C1 segment of cervical spinal cord (tissue), 14 donors: Measurements from ENCODE around the gene RTL1.

Source experiments
- DNase-seq, 14 donors: peaks; one replicate each; lab custom pipeline; 2025; lab: John Stamatoyannopoulos, UW

RTL1 gene

DNA sequence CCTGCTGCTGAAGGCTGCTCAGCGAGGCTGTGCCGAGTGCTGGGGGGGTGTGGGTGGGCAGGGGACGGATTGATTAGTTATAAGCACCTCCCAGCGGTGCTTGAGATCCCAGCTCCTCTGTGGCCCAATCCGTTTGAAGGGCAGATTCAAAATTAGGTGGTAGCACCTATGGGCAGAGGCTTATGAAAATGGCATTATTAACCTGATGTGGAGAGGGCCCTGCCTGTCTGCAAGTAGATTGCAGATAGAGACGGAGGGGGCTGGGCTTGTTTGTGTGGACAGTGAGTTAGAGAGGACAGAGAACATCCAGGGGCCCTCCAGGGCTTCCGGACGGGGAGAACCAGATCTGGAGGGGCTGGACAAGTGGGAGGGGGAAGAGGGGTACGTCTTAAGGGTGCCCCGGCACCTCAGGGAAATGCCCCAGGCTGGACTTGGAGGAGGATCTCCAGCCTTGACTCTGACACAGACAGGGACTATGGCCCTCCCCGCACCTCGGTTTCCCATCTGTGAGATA is at the start of gene RTL1:
Gene RTL1 (minus strand): TSS at position 51 of the 514 bp plus-strand sequence. CDS start 18,934 bp downstream, outside the sequence.
- DNase-seq, result no peak

DNA sequence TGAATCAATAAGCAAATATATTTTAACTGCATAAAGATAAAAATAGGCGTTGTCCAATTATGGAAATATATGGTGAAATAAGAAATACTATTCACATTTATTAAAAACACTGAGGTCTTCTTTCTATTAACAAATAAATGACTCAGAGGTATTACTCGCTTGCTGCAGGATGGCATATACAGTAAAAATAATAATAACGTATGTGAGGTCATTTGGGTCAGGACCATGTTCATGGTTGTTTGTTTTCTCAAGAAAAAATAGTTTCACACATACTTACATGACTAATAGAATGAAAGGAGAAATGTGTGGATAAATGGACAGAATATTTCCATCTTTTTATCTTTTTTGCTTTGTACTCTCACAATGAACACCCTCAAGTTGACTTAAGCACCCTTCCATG is 46.5 kb upstream of the RTL1 start:
- no peak for DNase-seq

DNA sequence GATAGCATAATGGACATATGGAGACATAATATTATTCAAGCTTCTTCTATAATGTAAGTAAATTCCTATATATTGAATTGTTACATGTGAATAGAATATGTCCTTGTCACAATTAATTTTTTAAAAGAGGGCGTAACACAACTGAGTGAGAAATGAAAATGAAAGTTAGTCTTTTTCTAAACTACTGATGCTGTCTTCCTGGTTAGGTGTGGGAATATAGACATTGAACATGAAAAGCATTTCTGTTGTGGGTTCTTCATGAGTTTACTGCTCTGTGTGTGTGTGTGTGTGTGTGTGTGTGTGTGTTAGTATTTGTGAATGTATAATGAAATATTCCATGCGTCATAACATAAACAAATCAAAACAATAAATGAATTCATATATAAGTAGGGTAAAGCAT is 40.5 kb upstream of the RTL1 start:
- DNase-seq, result no peak

DNA sequence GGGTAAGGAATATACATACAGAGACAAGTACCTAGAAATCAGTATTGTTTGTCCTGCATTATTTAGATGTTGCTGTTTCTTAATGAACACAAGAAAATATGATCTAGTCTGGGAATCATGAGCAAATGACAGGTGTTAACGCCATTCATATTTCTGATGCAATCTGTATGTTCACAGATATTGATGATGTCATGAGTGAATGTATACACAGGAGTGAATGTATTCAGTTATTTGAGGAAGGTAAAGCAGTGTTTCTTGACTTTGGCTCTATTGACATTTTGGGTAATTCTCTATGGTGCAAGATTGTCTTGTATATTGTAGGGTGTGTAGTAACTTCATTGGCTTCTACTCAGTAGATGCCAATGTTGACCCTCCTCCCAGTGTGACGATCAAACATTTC is 26.7 kb upstream of the RTL1 start:
- DNase-seq, result no peak

DNA sequence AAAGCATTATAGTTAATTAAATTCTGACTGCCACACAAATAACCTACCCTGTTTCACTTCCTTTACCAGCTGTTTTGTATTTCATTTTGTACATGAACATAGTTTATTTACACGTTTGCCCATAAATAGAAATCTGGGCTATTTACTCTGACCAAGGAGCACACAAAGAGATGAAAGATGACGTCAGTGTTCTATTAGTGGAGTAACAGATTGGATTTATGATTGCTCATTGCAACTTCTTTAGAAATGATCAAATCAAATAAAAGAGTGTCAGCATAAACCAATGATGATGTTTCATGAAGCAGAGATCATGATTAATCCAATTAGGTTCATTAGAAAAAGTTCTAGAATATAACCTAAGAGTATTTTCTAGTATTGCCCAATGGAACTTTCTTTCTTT is 12.0 kb upstream of the RTL1 start:
- no peak for DNase-seq

DNA sequence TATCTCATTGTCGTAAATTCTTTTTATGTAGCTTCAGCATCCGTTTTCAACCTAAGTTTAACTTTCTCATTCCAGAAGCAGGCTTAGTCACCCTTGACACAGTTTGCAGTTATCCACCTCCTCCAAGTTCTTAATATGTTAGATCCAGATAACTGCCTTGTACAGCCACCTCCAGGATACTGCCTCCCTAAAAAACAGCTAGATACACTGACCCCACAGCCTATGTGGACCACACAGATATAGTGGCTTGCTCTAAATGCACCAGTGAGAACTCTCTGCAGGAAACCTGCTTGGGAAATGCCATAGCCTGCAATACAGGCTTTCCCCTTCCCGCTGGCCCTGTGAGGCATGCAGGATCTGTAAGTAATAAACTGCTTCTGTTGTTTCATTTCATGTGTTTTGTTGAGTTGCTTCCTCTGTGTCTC is 11.1 kb upstream of the RTL1 start:
- DNase-seq, result no peak

DNA sequence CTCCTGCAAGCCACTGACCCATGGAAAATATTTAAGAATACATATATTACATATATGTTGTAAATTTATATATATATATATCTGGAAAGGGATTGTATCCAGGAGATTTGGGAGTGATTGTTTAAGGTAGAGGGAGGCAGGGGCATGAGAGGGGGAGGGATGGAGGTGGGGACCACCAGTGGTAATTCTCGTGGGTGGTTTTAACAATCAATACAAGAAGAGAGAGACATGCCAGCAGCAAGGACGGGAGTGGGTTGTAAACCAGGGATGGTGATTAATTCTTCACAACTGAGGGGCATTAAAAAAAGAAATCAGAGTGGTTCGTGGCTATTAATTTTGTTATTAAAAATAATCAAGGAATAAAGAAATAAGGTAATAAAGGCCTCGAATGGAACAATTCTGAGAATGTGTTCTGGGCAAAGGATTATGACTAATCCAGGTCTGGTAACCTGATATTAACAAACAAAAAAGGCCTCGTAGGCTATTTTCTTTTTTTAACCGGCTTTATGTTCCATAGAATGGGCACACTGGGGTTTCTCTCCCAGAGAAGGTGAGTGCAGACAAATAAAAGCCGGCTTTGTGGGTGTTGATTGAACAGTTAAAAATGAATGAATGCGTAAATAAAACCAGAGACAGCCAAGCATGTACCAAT is 8.3 kb upstream of the RTL1 start:
- no peak for DNase-seq

DNA sequence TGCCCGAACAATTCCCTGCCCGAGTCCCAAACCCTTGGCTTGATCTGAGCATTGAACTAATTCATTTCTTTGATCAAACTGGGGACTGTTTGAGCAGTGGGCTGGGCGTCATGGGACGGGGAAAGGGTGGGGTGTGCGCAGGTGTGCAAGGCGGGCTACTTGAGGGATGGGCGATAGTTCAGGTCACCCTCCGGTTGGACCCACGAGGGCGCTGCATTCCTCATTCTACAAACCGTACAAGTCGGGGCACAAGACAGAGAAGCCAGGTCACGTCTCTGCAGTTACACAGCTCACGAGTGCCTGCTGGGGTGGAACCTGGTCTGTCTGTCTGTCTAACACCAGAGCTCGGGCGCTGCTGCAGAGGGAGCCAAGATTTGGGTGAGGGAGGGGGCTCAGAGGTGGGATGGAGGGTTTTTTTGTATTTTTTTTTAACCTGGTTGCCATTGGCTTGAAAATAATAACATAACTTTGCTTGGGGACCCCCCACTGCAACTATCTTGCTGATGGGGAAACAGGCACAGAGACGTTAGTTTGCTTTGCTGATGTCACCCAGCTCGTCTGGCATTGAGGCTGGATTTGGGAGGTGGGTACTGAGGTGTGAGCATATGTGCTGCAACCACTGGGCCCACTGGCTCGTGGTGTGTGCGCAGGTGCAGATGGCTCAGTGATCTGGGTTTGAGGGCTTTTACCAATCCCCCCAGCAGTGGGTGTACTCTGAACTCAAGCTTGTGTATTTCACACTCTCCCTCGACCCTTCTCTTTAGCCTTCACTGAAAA is 7.6 kb upstream of the RTL1 start:
- DNase-seq, result no peak

DNA sequence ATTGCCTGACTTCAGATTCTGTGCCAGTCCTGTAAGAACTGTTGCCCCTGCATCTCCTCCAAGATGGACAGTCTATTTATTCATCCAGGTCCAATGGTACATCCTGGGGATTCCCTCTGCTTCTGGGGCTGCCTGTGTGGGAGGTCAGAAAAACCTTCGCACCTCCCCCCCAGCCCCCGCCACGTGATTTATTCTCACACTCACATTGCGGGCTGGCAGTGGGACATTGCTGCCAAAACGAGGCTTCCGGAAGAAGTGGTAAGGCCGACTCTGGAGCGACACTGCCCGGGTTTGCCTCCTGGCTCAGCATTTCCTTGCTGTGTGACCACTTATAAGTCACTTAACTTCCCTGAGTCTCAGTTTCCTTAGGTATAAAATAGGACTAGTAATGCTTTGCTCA is 5.9 kb upstream of the RTL1 start:
- DNase-seq, result no peak

DNA sequence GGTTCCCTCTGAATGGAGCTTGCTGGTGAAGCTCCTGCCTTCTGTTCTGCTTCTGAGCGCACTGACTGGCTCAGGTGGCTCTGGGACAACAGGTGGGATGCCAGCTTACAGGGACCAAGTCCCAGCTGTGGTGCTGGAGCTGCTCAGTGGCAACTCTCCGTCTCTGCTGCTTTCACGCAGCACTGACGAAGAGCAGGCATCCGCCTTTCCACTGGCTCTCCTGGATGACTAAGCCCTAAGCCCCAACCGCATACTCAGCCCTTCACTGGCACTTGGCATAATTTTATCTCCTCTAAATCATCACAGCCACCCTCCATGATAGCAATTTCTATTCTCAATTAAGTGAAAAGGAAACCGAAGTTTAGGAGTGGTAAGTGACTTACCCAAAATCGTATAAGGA is 3.7 kb upstream of the RTL1 start:
- no peak for DNase-seq

DNA sequence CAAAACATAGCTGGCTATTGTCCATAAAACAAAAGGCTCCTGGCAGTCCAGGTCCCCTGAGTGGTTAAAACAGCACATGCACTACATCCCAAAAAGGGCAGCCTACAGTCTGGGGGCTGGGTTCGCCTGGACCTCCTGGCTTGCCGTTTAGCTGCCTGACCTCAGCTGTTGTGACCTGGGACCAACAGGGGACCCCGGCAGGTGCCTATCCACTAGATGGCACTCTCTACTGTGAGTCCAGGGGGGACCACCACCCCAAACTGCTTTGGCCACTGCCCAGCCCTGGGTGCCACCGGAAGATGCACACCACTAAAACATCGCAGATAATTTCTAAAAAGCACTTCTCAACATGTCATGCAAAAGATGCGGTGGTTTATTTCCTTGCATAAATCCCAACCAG is 2.9 kb upstream of the RTL1 start:
- DNase-seq, result no peak

DNA sequence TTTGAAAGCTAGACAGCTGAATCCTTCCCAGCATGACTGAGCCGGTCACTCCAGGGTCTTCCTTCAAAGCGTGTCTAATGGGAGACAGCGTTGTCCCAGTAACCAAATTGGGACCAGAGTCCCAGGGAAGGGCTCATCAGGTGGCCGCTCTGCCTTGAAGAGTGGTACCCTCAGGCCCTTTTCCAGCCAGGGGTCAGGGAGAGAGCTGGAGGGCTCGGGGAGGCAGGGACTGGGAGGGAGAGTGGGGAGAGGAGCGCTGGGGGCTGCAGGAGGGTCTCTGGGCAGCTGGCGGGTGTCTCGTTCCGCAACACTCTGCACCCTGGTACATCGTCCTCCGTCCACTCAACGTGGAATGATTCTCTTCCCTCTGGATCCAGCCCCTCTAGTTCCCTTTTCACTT is 1.6 kb upstream of the RTL1 start:
- no peak for DNase-seq

DNA sequence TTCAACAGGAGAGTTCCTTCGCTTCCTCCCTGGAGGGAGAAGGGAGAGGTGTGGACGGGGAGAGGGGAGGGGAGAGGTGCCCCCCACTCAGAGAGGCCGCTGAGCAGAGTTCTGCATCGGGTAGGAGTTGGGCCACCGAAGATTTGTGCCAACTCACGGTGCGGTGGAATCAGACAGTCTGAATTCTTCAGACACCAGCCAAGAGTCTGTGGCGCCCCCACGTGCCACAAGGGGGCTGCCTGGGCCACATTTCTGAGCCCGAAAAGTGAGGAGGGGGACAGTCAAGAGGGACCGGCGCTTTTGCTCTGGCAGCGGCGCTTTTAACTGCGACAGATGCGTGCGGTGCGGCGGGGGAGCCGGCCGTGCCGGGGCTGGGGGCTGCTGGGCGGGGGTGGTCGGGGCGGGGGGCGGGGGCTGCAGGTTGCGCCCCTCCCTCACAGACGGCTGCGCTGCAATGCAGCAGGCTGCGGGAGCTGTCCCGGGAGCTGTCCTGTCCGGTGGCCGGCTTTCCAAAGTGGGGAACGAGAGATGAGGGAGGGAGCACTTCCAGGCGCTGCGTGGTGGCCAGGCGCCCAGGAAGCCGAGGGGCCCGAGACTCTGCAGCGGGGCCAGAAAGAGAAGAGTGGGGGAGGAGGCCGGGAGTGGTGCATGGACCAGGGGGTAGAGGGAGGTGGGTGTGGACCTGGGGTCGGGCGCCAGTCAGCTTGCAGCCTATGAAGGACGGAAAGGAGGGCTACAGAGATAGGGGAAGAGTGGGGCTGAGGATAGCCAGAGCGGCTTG is 975 bp upstream of the RTL1 start:
- no peak for DNase-seq

DNA sequence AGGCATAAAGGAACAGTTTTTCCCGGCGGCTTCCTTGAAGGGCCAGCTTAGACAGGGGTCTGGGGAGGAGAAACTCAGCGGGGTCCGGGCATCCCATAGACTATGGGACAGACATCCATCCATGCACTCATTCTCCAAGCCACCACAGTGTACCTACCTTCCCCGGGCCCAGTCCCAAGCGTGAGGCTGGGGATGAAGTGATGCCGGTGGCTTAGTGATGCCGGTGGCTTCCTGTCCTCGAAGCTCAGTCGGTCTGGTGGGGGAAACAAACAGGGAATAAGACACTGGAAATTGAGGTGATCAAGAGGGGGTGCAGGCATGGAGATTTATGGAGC is 421 bp downstream of the RTL1 start:
- DNase-seq, result no peak

DNA sequence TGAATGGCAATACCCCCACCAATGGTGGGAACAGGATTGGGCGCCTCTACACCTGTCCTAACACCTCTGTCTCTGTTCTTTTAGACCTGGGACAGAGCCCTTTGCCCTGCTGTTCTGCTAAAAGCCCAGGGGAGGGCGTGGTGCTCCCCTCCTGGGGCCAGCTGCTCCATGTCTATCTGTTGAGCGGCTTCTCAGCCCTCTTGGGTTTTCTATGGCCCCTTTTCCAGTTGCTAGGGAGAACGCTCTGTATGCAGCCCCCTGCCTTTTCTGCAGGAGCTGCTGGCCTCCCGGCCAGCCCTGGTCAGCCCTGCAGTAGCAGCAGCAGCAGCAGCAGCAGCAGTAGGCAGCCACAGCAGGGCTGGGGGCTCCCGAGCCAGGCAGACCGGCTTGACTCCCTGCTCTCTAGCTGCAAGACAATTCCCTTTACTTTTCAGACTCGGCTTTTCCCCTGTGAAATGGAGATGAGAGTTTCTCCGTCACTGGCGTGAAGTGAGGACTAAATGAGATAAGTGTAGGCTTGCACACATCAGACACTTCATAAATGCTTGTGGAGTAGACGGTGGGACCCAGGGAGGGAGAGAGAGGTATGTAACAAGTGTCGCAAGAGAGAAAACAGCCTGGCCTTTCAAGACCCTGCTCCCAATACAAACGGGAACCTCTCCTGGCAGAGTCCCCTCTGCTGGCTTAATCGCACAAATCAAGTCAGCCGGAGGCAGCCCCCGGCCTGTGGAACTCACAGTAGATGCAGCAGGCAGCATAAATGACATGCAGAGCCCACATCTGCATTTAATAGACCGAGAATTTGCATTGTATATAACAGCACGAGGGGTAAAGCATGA is 1.0 kb downstream of the RTL1 start:
- no peak for DNase-seq

DNA sequence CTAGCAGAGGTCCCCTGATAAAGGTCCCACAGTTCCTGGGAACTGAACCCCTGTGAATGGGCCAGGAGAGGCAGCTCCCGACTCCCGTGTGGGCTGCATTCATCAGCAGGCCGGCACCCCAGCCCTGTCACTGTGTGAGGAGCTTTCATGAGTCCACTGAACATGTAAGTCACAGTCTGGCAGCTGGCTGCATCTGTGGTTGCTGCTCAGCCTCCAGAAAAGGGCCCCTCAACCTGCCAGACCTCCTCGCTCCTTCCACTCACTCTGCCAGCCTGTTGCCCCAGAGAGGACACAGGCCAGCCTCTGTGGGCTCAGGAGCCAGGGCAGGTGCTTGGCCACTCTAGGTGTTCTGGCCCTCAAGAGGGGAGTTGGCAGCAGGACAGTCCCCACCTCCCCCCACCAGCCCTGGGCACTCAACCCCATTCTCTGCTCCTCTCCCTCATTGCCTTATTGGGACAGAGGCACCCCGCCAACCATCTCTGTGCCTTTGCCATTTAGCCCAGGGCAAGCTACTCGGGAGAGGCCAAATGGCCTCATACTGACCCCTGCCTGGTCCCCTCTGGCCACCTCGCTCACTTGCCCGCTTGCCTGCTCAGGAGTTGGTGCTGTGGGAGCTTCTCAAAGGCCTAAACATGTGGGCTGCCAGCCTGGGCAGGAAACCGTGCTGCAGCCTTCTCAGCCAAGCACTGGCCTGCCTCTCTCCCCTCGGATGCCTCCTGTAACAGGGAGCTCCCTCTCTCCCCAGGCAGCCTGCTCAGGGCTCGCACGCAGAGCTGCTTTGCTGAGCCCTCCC is 1.9 kb downstream of the RTL1 start:
- DNase-seq, result no peak

DNA sequence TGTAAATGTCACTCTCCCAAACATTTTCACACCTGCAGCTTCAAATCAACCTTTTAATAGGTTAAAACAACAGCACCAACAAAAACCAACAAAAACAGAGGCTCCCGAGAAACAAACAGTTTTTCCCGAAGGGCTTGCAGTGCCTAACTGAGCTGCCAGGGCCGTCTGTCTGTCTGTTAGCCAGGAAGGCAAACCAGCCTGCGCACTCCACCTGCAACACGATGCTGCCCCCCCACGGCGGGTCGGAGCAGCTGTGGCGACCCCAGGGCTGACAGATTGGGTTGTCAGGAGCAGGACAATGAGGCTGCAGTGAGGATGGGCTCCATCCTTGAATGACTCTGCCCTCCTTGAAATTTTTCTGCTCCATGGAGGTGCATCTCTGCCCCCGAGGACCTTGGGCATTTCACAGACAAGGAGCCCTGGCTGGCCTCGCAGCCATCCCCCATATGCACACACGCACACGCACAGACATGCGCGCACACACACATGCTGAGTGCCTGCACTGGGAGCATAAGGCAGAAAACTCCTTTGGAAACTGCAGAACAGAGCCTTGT is 2.6 kb downstream of the RTL1 start:
- no peak for DNase-seq

DNA sequence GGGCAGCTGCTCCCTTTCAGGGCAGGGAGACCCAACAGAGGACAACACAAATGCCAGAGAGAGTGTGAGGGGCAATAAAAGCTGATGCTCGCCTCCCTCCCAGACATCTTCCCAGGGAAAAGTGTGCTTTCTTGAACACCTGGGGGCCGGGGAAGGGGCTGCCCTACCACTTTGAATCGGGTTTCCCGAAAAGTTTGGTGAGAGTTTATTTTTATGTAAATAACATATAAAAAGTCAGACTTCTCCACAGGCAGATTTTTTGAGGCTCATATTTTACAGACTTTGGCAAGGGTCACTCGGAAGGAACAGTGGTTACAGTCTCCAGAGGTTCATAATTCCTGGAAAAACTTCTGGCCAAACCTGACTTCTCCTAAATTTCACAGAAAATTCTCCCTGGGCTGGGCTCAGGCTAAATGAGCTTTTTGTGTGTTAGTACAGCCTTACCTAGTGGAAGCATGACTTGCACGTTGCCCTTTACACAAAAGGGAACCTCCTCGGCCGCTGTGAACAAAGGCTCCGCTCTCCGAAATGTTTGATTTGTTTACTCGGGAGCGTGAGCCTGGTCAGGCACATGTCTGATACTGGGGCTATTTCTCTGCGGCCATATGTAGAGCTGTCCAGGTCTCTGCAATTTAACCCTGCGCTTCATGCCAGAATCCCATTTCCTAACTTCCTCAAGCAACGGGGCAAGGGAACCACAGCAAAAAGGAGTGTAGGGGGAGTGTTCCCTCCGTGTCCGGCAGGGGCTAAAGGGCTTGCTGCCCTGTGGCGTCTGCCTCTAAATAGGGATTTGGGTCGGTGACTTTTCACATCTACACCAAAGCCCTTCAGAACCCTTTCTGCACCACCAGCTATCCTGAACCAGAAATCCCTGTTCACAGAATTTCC is 3.4 kb downstream of the RTL1 start:
- no peak for DNase-seq
